ENCODE measurements around the gene CYP26C1.

GRCh38 chr10:93099670-93100069 is 39.1 kb downstream of the CYP26C1 start:
- no peak for TF ChIP-seq POLR2AphosphoS5 (IDR thresholded peaks at IDR 0.05)
- TF ChIP-seq, protein P1, sequence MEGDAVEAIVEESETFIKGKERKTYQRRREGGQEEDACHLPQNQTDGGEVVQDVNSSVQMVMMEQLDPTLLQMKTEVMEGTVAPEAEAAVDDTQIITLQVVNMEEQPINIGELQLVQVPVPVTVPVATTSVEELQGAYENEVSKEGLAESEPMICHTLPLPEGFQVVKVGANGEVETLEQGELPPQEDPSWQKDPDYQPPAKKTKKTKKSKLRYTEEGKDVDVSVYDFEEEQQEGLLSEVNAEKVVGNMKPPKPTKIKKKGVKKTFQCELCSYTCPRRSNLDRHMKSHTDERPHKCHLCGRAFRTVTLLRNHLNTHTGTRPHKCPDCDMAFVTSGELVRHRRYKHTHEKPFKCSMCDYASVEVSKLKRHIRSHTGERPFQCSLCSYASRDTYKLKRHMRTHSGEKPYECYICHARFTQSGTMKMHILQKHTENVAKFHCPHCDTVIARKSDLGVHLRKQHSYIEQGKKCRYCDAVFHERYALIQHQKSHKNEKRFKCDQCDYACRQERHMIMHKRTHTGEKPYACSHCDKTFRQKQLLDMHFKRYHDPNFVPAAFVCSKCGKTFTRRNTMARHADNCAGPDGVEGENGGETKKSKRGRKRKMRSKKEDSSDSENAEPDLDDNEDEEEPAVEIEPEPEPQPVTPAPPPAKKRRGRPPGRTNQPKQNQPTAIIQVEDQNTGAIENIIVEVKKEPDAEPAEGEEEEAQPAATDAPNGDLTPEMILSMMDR (IDR thresholded peaks at IDR 0.05) = no peak
- TF ChIP-seq POLR2A (IDR thresholded peaks at IDR 0.05) = no peak
